Central memory CD4-positive, alpha-beta T cell (primary cell): ENCODE results near the gene TSPO2.
A peak's percentile ranks its signal among the peaks of the same experiment; 100 is the strongest.
"Not testable (repeated sequence)": the region's sequence is repeated elsewhere in the genome, so short reads cannot be mapped to it uniquely, and the experiment has no call there.

Source experiments
- DNase-seq: peaks from one replicate; pipeline ENCODE4 v3.0.0; 2022
- total RNA-seq, 3 experiments: gene quantifications; one replicate each; lab custom pipeline; 2026; lab: John Stamatoyannopoulos, UW

Gene TSPO2, protein sequence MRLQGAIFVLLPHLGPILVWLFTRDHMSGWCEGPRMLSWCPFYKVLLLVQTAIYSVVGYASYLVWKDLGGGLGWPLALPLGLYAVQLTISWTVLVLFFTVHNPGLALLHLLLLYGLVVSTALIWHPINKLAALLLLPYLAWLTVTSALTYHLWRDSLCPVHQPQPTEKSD
- total RNA-seq, result 0 reads per million in 3 experiments

DNA sequence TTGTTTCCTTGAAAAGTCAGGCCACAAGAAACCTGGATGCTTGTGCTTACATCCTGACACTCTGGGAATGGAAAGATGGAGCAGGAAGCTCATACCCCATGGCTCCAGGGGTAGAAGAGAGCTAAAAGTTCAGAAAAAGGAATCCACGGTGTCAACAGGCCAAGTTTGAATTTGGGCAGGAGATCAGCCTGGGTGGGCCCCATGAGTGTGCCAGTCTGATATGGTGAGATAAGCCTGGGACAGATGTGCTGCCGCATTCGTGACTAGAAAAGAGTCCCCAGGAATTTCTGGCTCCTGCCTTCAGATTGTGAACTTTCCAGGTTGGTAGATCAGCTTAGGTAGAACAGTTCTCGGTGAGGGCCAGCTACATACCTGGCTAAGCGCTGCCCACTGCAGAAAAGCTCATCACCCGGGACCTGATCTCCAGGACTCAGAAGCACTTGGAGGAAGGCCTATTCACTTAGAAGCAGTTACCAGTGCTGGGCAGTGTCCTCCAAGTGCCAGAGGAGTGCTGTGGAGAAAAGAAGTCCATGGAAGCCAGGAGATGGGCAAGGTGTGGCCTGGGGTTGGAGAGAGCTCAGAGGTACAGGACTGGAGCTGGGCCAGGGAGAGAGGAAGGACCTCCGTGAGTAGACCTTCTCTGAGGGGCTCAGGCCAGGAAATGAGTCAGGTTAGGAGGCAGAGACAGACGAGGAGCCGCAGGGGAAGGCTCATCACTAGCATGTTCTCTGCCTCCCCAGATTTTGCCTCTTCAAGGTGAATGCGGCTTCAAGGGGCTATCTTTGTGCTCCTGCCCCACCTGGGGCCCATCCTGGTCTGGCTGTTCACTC lies at the start of gene TSPO2:
TSS of gene TSPO2 (plus strand) at position 242 of the 830 bp plus-strand sequence. CDS start at position 761, 519 bp downstream.
- no peak for DNase-seq

DNA sequence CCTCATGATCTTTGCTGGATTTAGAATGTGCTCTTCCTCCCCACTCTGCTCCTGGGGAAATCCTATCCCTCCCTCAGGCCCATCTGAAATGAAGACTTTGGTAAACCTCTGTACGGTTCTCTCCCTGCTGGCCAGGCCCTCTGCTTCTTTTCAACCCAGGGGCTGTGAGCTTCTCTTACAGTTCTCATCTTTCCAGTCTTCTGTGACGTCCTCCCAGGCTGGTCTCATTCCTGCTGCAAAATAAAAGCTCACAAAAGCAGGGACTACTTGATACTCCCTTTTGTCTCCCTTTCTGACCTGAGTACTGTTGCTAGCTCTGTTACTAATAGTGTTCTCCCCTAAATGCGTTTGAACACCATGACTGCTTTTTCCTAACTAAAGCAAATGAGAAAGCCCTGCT lies 49.5 kb upstream of the TSPO2 start:
- DNase-seq, result no peak

DNA sequence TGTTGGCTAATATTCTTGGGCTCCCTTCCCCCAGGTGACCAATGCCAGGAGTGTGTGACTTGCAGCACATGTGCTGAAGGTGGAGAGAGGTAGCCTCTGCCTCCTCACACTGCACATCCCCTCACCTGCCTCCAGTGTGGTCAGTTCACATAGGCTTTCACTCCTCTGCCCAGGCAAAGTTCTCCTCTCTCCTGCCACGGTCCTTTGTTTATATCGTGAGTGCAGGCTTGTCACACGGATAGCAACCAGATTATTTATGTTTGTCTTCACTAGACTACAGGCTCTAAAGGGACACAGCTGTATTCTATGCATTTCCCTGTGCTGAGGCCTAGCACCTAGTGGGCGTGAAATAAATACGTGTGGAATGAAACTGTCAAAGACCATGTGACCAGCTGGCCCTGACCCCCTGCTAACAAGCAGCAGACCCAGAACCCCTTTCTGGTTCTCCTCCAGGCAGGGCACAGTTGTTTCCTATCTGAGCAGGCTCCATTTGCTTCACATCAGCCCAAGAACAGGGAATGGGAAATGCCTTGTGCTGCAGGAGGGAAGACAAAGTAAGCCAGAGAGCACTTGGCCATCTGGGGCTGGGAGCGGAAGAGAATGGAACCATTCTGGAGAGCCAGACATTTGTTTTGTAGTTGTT lies 45.6 kb upstream of the TSPO2 start:
- DNase-seq, result no peak

GRCh38 chr6:40997234-40997957 lies 44.9 kb upstream of the TSPO2 start:
- no peak for DNase-seq

- no peak for DNase-seq
These were observed 43.6 kb upstream of the TSPO2 start for GRCh38 chr6:40998661-40999060.

DNA sequence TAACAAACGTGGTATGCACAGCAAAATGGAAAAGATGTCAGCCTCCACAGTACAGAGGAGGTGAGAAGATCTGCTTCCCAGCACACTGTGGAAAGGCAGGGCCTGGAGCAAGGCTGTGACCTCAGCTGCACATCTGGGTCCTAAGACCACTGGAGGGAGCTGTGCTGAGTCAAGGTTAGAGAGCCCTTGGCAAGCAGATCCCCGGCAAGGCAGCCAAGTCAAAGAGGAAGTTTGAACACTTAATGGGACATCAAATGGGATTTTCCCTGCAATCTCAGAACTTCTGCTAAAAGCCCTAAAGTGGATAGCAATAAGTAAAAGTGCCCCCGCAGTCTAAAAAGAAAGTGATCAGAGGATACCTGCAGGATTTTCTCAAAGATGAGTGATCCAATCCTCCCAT lies 42.7 kb upstream of the TSPO2 start:
- no peak for DNase-seq

GRCh38 chr6:41000248-41000647 lies 42.0 kb upstream of the TSPO2 start:
- no peak for DNase-seq

- DNase-seq, result no peak
These were observed 40.1 kb upstream of the TSPO2 start for GRCh38 chr6:41002168-41002567.

DNA sequence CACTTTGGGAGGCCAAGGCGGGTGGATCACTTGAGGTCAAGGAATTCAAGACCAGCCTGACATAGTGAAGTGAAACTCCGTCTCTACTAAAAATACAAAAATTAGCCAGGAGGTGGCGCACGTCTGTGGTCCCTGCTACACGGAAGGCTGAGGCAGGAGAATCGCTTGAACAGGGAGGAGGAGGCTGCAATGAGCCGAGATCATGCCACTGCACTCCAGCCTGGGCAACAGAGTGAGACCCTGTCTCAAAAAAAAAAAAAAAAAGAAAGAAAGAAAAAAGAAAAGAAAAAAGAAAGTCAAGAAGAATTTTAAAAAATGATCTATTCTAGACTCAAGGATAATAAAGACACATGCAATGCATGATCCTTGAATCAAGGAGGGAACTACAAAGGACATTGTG lies 36.0 kb upstream of the TSPO2 start:
- DNase-seq, result peak; percentile 48

DNA sequence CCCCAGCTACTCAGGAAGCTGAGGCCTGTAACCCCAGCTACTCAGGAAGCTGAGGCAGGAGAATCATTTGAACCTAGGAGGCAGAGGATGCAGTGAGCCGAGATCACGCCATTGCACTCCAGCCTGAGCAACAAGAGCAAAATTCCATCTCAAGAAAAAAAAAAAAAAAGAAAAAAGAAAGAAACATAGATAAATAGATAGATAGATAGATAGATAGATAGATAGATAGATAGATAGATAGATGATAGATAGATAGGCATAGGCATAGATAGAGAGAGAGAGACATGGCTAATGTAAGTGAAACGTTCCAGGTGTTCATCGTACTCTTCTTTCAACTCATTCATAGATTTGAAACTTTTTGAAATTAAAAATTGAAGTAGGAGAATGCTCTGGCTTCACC lies 35.3 kb upstream of the TSPO2 start:
- DNase-seq, result not testable (repeated sequence)

- DNase-seq, result no peak
These were observed 34.3 kb upstream of the TSPO2 start for GRCh38 chr6:41008011-41008410.

DNA sequence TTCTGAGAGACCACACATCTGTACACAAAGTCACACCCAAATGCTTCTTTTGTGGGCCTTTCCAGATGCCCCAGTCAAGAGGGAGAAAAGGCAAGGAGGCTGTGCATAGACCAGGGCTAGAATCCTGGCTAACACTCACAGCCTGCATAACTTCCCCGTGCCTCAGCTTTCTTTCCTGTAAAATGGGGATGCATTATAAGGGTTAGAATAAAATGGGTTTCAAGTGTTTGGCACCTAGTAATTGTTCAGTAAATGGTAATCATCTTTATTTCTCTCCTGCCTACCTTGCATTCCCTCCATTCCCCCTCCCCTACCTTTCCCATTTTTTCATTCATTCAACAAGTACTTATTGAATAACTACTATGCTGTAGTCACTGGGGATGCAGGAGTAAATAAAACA lies 32.6 kb upstream of the TSPO2 start:
- DNase-seq, result no peak

- no peak for DNase-seq
These were observed 30.6 kb upstream of the TSPO2 start for GRCh38 chr6:41011673-41012072.

GRCh38 chr6:41013466-41014153 lies 28.7 kb upstream of the TSPO2 start:
- DNase-seq, result no peak

- no peak for DNase-seq
These were observed 27.5 kb upstream of the TSPO2 start for GRCh38 chr6:41014780-41015179.

- DNase-seq, result not testable (repeated sequence)
These were observed 26.4 kb upstream of the TSPO2 start for GRCh38 chr6:41015860-41016259.

DNA sequence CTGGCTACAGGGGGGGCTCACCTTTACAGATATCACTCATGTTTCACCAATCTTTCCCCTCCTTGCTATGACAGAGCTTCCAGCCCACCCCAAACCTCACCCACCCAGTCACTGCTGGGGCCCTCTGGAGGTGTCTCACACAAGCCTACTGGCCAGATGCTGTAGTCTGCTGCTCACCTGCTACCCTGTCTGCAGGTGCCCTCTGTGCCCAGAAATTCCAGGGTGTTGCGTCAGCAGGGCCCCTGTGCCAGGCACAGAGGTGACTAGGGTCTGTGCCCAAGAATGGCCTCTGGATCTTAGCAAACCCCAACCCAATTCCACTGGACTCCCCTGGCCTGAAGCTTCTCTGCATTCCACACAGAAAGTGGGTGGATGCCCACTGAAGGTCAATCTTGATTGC lies 24.6 kb upstream of the TSPO2 start:
- no peak for DNase-seq

GRCh38 chr6:41021832-41022231 lies 20.4 kb upstream of the TSPO2 start:
- no peak for DNase-seq

DNA sequence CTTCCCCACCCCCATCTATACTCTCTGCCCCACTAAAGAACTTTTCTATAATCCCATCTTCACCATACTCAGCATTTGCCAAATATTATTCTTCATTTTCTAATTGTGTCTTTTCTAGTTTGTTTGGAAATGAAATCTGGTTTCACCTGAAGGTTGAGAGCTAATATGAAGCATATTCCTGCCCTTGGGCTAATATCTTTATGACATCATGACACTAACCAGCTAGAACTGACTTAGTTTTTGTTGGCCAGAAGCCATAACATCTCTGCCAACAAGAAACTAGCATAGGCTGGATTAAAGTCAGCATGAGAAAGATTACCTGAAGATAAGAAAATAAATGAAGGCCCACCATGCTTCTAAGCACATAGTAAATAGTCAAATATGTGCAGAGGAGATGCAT lies 20.0 kb upstream of the TSPO2 start:
- no peak for DNase-seq

DNA sequence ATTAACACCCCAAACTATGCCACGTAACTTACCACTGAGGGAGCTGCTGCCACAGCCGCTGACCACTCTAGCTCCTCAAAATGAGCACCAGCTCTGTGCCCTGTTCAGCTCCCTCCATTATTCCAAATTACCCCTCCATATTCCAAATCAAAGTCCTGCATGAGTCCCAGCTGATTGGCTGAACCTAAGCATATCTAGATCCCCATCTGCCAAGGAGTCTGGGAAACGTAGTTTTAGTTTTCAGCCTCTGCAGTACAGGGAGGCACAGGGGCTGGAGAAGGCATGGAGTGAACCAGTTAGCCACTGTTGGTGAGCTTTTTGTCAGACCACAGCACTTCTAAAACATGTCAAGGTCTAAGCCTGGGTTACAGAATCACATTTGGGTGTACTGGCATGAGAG lies 19.2 kb upstream of the TSPO2 start:
- no peak for DNase-seq

DNA sequence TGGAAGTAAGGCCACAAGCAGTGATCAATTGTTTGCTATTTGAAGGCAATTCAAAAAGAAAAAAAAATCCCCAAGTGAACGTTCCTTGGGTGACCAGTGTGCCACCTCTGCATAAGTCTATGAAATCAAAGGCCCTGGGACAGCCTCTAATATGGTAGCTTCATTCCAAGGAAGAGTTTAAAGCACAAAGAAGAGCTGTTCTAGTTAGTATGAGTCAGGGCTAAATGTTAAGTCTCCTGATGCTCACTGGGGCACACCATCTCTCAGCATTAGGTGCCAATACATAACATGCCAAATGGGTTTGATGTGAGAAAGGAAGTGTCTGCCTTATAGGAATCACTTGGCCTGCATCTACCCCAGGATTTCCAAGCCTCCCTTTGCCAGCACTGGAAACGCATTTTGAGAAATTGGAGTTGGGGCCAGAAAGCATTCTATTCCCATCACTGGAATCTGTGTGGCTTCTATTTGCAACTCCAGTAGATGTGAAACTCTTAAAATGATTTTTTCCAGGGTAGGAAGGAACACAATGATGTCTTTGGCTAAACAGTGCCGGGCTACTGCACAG lies 16.2 kb upstream of the TSPO2 start:
- no peak for DNase-seq

GRCh38 chr6:41027241-41027640 lies 15.0 kb upstream of the TSPO2 start:
- no peak for DNase-seq
